GM23338 (cell line): ENCODE data around the gene MTFR1L. TPM values are rescaled to one million over a fixed set of nuclear protein-coding genes. Genes with fewer than 3 reads are reported as not detected.

Experiments
- ATAC-seq: fragments of 200-7000 bp; cut with Tn5 transposase; 3 replicates; pipeline ENCODE4 v1.9.1; 2020
- DNase-seq: peaks from one replicate; pipeline ENCODE4 v3.0.0-alpha.2; 2015; ENCODE audit warnings: low spot score
- H2AFZ ChIP-seq: fragments of 200-600 bp; sonication (generic); 2 replicates; pipeline ENCODE4 v1.8.0; 2016; ENCODE audit warnings: antibody characterized with exemption, mild to moderate bottlenecking, moderate library complexity
- H3F3A ChIP-seq: fragments of 200-600 bp; sonication (generic); replicated peaks from 2 replicates; pipeline ENCODE4 v1.8.0; 2017; ENCODE audit warnings: antibody characterized with exemption, mixed run types, low read depth
- H3K27ac ChIP-seq: fragments of 200-600 bp; sonication (generic); 2 replicates; pipeline ENCODE4 v1.6.1; 2016; ENCODE audit warnings: low read depth
- H3K27me3 ChIP-seq: fragments of 200-600 bp; sonication (generic); 2 replicates; pipeline ENCODE4 v1.8.0; 2016; ENCODE audit warnings: mild to moderate bottlenecking, mixed run types, moderate library complexity; ENCODE audit not compliant: insufficient read depth
- H3K36me3 ChIP-seq: fragments of 200-600 bp; sonication (generic); 2 replicates; pipeline ENCODE4 v1.8.0; 2016; ENCODE audit warnings: mild to moderate bottlenecking; ENCODE audit not compliant: insufficient read depth
- H3K4me1 ChIP-seq: fragments of 200-600 bp; sonication (generic); 2 replicates; pipeline ENCODE4 v1.8.0; 2016; ENCODE audit warnings: mild to moderate bottlenecking, moderate library complexity; ENCODE audit not compliant: insufficient read depth
- H3K4me2 ChIP-seq: fragments of 200-600 bp; sonication (generic); 2 replicates; pipeline ENCODE4 v1.7.1; 2017; ENCODE audit warnings: mixed run types
- H3K4me3 ChIP-seq: fragments of 200-600 bp; sonication (generic); 2 replicates; pipeline ENCODE4 v1.6.1; 2016; ENCODE audit warnings: mixed run types
- H3K79me2 ChIP-seq: fragments of 200-600 bp; sonication (generic); replicated peaks from 2 replicates; pipeline ENCODE4 v1.8.0; 2017; ENCODE audit warnings: mild to moderate bottlenecking; ENCODE audit not compliant: insufficient read depth
- H3K9me2 ChIP-seq: fragments of 200-600 bp; sonication (generic); 2 replicates; pipeline ENCODE4 v1.8.0; 2017; ENCODE audit not compliant: insufficient read depth
- H4K20me1 ChIP-seq: fragments of 200-600 bp; sonication (generic); replicated peaks from 2 replicates; pipeline ENCODE4 v1.8.0; 2017; ENCODE audit warnings: mild to moderate bottlenecking; ENCODE audit not compliant: insufficient read depth
- H3K27ac Mint-ChIP-seq: 2 replicates; pipeline ENCODE4 v1.8.0; 2020; ENCODE audit warnings: inconsistent platforms, mild to moderate bottlenecking, moderate library complexity, mixed read lengths
- H3K27me3 Mint-ChIP-seq: 3 replicates; pipeline ENCODE4 v1.8.0; 2022; ENCODE audit warnings: low read depth, mild to moderate bottlenecking, moderate library complexity, mixed read lengths, inconsistent platforms; ENCODE audit not compliant: insufficient read depth, poor library complexity
- H3K36me3 Mint-ChIP-seq: 3 replicates; pipeline ENCODE4 v1.8.0; 2021; ENCODE audit warnings: low read depth, mild to moderate bottlenecking, inconsistent platforms, moderate library complexity, mixed read lengths
- H3K4me1 Mint-ChIP-seq: 3 replicates; pipeline ENCODE4 v1.8.0; 2020; ENCODE audit warnings: mild to moderate bottlenecking, inconsistent platforms, mixed read lengths
- H3K4me3 Mint-ChIP-seq: 3 replicates; pipeline ENCODE4 v1.8.0; 2021; ENCODE audit warnings: moderate library complexity, mild to moderate bottlenecking, inconsistent platforms, mixed read lengths
- H3K9me3 Mint-ChIP-seq: 3 replicates; pipeline ENCODE4 v1.8.0; 2020; ENCODE audit warnings: moderate library complexity, mild to moderate bottlenecking, inconsistent platforms, mixed read lengths
- CREB1 ChIP-seq: fragments of 250-450 bp; sonication (Bioruptor Pico); IDR thresholded peaks from 2 replicates; pipeline ENCODE4 v1.5.0; 2020; ENCODE audit warnings: low read depth, mild to moderate bottlenecking, moderate library complexity
- EZH2 ChIP-seq: fragments of 200-600 bp; sonication (generic); IDR thresholded peaks from one replicate; pipeline ENCODE4 v1.8.0; 2017; ENCODE audit warnings: antibody characterized with exemption, mild to moderate bottlenecking, low read depth; ENCODE audit not compliant: unreplicated experiment
- EZH2phosphoT487 ChIP-seq: fragments of 200-600 bp; sonication (generic); IDR thresholded peaks from one replicate; pipeline ENCODE4 v1.8.1; 2018; ENCODE audit warnings: antibody characterized with exemption; ENCODE audit not compliant: unreplicated experiment
- JUNB ChIP-seq: IDR thresholded peaks from one replicate; pipeline ENCODE4 v1.6.1; 2016; ENCODE audit warnings: antibody characterized with exemption; ENCODE audit not compliant: unreplicated experiment
- NANOG ChIP-seq: IDR thresholded peaks from 2 replicates; pipeline ENCODE4 v1.6.1; 2016; ENCODE audit warnings: antibody characterized with exemption, borderline replicate concordance
- POLR2AphosphoS5 ChIP-seq: IDR thresholded peaks from 2 replicates; pipeline ENCODE4 v1.6.1; 2016; ENCODE audit warnings: antibody characterized with exemption, low read depth
- STAT1 ChIP-seq: IDR thresholded peaks from one replicate; pipeline ENCODE4 v1.6.1; 2016; ENCODE audit warnings: antibody characterized with exemption; ENCODE audit not compliant: unreplicated experiment
- ZNF114 ChIP-seq: fragments of 250-450 bp; sonication (Bioruptor Pico); IDR thresholded peaks from 2 replicates; pipeline ENCODE4 v1.5.0; 2020; ENCODE audit warnings: mild to moderate bottlenecking, moderate library complexity
- ZNF331 ChIP-seq: fragments of 250-450 bp; sonication (Bioruptor Pico); IDR thresholded peaks from 2 replicates; pipeline ENCODE4 v1.5.0; 2020; ENCODE audit warnings: low read depth, mild to moderate bottlenecking, moderate library complexity
- polyA plus RNA-seq: library from polyadenylated mRNA; unstranded; fragments of >200 nt; fragmentation: Nextera tagmentation; extraction: Ambion mirVana; gene quantifications from 2 replicates; pipeline ENCODE4 v1.2.1, GENCODE V29; 2016
- total RNA-seq: library from RNA; depleted of rRNA; stranded (reverse); fragments of >200 nt; shearing (Covaris generic); gene quantifications from 2 replicates; pipeline ENCODE4 v1.2.3, GENCODE V29; 2014
- TF ChIP-seq, protein P1 (sequence below): IDR thresholded peaks from 2 replicates; pipeline ENCODE4 v1.6.1; 2016; ENCODE audit warnings: antibody characterized with exemption
- TF ChIP-seq, protein P2 (sequence below): fragments of 250-450 bp; sonication (Bioruptor Pico); IDR thresholded peaks from 2 replicates; pipeline ENCODE4 v1.5.0; 2020; ENCODE audit warnings: mild to moderate bottlenecking, moderate library complexity
- TF ChIP-seq, protein P3 (sequence below), 2 experiments: fragments of 200-600 bp in 1 of 2; sonication (generic) in 1 of 2; conservative IDR thresholded peaks; 2 replicates each; pipeline versions ENCODE4 v1.5.1 to v1.6.1; 2016 to 2017; ENCODE audit warnings: antibody characterized with exemption in 2 of 2, low read depth in 2 of 2, mild to moderate bottlenecking in 2 of 2, moderate library complexity in 1 of 2
- TF ChIP-seq, protein P4 (sequence below): IDR thresholded peaks from one replicate; pipeline ENCODE4 v1.6.1; 2018; ENCODE audit warnings: antibody characterized with exemption; ENCODE audit not compliant: unreplicated experiment

MTFR1L gene
- total and polyA plus RNA-seq, 2 experiments from 2014 or later, result 14.8 to 22.7 TPM

DNA sequence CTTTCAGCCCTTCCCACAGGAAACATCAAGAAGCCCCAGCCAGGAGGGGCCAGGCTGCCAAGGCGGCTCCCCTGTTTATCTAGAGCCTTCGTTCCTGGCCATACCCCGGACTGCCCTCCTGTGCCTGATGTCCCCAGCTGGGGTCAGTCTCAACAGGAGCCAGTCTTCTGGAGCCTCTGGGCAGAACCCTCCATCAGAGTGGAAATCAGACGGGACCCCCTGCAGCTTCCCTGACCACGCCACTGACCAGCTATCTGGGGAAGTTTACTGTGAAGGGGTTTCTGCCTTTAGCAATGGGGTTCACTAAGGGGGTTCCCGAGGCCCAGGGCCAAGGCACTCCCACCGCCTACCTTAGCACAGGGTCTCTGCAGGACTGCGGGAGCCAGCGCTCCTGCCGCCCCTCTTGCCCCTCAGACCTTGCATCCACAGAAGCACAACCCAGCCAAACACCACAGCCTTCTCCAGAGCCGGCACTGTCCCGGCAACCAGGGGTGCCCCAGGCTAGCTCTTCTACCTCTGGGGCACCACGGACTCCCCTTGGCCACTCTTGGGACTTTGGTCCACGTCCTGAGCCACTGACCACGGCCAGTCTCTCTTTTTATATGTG is 3.5 kb upstream of the MTFR1L start:
- Histone ChIP-seq H3F3A (peaks cover 16% of the 10 kb centered on the region), H3K4me3 (no peak overlapping the region), H2AFZ (no peak overlapping the region), H3K27ac (no peak overlapping the region), H3K79me2 (0 out of 2 replicates have a peak, but pooled peaks cover 2% of the 10 kb centered on the region), H3K27me3 (peaks cover 2% of the 10 kb centered on the region; the same call in 1 of the 2 replicates), H4K20me1 (no peaks in the 10 kb centered on the region), H3K4me1 (peaks cover 21% of the 10 kb centered on the region), H3K4me2 (no peak overlapping the region), H3K36me3 (no peaks in the 10 kb centered on the region), H3K9me2 (no peaks in the 10 kb centered on the region)
- H3K27me3 Mint-ChIP-seq, result peaks cover 21% of the 10 kb centered on the region
- H3K4me3 Mint-ChIP-seq, result no peak overlapping the region
- TF ChIP-seq ZNF114 (no peak), NANOG (no peak), STAT1 (no peak), ZNF331 (CRISPR knock-in tag) (no peak), EZH2 (no peak), JUNB (no peak), POLR2AphosphoS5 (no peak), CREB1 (CRISPR knock-in tag) (no peak), EZH2phosphoT487 (no peak)
- TF ChIP-seq, protein P1, sequence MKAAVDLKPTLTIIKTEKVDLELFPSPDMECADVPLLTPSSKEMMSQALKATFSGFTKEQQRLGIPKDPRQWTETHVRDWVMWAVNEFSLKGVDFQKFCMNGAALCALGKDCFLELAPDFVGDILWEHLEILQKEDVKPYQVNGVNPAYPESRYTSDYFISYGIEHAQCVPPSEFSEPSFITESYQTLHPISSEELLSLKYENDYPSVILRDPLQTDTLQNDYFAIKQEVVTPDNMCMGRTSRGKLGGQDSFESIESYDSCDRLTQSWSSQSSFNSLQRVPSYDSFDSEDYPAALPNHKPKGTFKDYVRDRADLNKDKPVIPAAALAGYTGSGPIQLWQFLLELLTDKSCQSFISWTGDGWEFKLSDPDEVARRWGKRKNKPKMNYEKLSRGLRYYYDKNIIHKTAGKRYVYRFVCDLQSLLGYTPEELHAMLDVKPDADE, result no peak
- TF ChIP-seq, protein P2, sequence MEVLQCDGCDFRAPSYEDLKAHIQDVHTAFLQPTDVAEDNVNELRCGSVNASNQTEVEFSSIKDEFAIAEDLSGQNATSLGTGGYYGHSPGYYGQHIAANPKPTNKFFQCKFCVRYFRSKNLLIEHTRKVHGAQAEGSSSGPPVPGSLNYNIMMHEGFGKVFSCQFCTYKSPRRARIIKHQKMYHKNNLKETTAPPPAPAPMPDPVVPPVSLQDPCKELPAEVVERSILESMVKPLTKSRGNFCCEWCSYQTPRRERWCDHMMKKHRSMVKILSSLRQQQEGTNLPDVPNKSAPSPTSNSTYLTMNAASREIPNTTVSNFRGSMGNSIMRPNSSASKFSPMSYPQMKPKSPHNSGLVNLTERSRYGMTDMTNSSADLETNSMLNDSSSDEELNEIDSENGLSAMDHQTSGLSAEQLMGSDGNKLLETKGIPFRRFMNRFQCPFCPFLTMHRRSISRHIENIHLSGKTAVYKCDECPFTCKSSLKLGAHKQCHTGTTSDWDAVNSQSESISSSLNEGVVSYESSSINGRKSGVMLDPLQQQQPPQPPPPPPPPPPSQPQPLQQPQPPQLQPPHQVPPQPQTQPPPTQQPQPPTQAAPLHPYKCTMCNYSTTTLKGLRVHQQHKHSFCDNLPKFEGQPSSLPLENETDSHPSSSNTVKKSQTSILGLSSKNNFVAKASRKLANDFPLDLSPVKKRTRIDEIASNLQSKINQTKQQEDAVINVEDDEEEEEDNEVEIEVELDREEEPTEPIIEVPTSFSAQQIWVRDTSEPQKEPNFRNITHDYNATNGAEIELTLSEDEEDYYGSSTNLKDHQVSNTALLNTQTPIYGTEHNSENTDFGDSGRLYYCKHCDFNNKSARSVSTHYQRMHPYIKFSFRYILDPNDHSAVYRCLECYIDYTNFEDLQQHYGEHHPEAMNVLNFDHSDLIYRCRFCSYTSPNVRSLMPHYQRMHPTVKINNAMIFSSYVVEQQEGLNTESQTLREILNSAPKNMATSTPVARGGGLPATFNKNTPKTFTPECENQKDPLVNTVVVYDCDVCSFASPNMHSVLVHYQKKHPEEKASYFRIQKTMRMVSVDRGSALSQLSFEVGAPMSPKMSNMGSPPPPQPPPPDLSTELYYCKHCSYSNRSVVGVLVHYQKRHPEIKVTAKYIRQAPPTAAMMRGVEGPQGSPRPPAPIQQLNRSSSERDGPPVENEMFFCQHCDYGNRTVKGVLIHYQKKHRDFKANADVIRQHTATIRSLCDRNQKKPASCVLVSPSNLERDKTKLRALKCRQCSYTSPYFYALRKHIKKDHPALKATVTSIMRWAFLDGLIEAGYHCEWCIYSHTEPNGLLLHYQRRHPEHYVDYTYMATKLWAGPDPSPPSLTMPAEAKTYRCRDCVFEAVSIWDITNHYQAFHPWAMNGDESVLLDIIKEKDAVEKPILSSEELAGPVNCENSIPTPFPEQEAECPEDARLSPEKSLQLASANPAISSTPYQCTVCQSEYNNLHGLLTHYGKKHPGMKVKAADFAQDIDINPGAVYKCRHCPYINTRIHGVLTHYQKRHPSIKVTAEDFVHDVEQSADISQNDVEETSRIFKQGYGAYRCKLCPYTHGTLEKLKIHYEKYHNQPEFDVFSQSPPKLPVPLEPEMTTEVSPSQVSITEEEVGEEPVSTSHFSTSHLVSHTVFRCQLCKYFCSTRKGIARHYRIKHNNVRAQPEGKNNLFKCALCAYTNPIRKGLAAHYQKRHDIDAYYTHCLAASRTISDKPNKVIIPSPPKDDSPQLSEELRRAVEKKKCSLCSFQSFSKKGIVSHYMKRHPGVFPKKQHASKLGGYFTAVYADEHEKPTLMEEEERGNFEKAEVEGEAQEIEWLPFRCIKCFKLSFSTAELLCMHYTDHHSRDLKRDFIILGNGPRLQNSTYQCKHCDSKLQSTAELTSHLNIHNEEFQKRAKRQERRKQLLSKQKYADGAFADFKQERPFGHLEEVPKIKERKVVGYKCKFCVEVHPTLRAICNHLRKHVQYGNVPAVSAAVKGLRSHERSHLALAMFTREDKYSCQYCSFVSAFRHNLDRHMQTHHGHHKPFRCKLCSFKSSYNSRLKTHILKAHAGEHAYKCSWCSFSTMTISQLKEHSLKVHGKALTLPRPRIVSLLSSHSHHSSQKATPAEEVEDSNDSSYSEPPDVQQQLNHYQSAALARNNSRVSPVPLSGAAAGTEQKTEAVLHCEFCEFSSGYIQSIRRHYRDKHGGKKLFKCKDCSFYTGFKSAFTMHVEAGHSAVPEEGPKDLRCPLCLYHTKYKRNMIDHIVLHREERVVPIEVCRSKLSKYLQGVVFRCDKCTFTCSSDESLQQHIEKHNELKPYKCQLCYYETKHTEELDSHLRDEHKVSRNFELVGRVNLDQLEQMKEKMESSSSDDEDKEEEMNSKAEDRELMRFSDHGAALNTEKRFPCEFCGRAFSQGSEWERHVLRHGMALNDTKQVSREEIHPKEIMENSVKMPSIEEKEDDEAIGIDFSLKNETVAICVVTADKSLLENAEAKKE (CRISPR knock-in tag), result no peak
- TF ChIP-seq, protein P3, sequence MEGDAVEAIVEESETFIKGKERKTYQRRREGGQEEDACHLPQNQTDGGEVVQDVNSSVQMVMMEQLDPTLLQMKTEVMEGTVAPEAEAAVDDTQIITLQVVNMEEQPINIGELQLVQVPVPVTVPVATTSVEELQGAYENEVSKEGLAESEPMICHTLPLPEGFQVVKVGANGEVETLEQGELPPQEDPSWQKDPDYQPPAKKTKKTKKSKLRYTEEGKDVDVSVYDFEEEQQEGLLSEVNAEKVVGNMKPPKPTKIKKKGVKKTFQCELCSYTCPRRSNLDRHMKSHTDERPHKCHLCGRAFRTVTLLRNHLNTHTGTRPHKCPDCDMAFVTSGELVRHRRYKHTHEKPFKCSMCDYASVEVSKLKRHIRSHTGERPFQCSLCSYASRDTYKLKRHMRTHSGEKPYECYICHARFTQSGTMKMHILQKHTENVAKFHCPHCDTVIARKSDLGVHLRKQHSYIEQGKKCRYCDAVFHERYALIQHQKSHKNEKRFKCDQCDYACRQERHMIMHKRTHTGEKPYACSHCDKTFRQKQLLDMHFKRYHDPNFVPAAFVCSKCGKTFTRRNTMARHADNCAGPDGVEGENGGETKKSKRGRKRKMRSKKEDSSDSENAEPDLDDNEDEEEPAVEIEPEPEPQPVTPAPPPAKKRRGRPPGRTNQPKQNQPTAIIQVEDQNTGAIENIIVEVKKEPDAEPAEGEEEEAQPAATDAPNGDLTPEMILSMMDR (conservative IDR thresholded peaks at IDR 0.05; ENCODE audit: low read depth in 2 of 2), result no peak
- TF ChIP-seq, protein P4, sequence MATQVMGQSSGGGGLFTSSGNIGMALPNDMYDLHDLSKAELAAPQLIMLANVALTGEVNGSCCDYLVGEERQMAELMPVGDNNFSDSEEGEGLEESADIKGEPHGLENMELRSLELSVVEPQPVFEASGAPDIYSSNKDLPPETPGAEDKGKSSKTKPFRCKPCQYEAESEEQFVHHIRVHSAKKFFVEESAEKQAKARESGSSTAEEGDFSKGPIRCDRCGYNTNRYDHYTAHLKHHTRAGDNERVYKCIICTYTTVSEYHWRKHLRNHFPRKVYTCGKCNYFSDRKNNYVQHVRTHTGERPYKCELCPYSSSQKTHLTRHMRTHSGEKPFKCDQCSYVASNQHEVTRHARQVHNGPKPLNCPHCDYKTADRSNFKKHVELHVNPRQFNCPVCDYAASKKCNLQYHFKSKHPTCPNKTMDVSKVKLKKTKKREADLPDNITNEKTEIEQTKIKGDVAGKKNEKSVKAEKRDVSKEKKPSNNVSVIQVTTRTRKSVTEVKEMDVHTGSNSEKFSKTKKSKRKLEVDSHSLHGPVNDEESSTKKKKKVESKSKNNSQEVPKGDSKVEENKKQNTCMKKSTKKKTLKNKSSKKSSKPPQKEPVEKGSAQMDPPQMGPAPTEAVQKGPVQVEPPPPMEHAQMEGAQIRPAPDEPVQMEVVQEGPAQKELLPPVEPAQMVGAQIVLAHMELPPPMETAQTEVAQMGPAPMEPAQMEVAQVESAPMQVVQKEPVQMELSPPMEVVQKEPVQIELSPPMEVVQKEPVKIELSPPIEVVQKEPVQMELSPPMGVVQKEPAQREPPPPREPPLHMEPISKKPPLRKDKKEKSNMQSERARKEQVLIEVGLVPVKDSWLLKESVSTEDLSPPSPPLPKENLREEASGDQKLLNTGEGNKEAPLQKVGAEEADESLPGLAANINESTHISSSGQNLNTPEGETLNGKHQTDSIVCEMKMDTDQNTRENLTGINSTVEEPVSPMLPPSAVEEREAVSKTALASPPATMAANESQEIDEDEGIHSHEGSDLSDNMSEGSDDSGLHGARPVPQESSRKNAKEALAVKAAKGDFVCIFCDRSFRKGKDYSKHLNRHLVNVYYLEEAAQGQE, result no peak
- H3K9me3 Mint-ChIP-seq, result no peaks in the 10 kb centered on the region
- ATAC-seq, result no peak
- peaks cover 25% of the 10 kb centered on the region for H3K4me1 Mint-ChIP-seq
- no peak for DNase-seq
- H3K27ac Mint-ChIP-seq, result no peak overlapping the region
- peaks cover 11% of the 10 kb centered on the region; the same call in 2 of the 3 replicates for H3K36me3 Mint-ChIP-seq
